ENCODE measurements around the gene WDR82.
A peak's percentile ranks its signal among the peaks of the same experiment; 100 is the strongest.

The WDR82 gene

DNA sequence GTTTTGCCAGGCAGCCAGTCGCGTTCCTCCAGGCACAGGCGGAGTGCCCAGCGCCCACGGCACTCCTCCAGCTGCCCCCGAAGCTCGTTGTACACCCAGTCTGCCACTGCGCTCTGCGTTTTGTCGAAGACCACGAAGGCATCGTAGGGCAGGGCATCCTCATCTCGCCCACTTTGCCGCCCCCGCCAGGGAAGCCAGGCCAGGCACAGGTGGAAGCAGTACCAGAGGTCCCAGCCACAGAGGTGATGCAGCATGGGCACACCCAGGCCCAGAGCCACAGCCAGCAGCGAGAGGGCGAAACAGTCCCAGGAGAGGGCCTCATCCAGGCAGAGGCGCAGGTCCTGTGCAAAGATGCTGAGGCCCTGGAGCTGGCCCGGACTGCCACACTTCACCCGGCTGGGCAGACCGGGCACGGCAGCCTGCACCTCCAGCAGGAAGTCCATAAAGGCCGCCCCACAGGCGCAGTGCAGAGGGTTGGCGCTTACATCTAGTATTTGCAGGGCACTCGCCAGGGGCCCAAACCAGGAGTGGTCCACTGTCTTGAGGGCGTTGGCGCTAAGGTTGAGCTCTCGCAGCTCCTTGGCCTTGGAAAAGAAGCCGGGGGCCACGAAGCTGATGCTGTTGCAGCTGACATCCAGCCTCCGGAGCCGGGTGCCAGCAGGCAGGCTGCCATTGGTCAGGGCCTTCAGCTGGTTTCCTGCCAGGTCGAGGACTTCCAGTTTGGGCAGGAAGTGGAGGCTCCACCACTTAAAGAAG lies 56.7 kb downstream of the WDR82 start:
- no peak for DNase-seq

- DNase-seq: no peak
These were observed 57.3 kb downstream of the WDR82 start for GRCh38 chr3:52221141-52221562.

DNA sequence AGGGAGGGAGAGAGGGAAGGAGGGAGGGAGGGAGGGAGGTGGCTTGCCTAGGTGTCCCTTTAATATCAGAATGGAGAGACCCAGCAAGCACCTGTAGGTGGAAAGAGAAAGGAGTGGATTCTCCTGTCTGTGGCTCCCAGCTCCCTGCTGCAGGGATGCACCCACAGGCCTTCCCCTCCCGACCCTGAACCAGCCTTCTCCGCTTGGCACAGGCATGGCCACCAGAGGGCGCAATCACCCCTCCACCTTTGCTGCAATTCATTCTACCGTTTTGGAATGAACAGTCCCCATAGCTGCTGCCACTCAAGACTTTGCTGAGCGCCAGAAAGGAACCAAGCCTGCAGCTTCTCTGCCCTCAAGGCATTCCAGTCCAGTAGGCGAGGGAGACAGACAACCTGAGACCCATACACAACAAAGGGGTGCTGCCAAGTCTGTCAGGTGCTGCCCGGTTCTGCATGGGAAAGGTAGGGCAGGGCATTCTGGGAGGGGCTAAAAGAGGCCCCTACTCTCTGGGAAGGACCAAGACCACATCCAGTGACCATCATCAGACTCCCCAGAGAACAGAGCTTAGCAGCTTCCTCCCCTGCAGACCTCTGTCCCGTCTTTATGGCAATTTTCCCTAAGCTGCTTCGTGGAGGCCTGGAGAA lies 57.9 kb downstream of the WDR82 start:
- DNase-seq: peak; percentile 34 to 89

GRCh38 chr3:52218937-52219650 lies 59.4 kb downstream of the WDR82 start:
- no peak for DNase-seq

- DNase-seq: no peak
These were observed 60.0 kb downstream of the WDR82 start for GRCh38 chr3:52218454-52218853.

GRCh38 chr3:52218026-52218425 lies 60.4 kb downstream of the WDR82 start:
- DNase-seq: no peak

DNA sequence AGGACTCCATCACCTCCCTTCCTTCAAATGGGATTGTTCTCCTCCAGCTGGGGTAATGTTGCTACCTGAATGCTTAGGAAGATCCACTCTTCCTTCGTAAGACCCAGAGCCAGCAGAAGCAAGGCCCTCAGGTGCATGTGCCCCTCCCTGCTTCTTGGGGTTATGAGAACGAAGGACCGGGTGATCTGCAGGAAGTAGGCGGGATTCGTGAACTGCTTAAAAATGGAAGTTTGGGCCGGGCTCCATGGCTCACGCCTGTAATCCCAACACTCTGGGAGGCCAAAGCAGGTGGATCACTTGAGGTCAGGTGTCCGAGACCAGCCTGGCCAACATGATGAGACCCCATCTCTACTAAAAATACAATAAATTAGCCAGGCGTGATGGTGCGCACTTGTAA lies 61.0 kb downstream of the WDR82 start:
- DNase-seq: no peak

DNA sequence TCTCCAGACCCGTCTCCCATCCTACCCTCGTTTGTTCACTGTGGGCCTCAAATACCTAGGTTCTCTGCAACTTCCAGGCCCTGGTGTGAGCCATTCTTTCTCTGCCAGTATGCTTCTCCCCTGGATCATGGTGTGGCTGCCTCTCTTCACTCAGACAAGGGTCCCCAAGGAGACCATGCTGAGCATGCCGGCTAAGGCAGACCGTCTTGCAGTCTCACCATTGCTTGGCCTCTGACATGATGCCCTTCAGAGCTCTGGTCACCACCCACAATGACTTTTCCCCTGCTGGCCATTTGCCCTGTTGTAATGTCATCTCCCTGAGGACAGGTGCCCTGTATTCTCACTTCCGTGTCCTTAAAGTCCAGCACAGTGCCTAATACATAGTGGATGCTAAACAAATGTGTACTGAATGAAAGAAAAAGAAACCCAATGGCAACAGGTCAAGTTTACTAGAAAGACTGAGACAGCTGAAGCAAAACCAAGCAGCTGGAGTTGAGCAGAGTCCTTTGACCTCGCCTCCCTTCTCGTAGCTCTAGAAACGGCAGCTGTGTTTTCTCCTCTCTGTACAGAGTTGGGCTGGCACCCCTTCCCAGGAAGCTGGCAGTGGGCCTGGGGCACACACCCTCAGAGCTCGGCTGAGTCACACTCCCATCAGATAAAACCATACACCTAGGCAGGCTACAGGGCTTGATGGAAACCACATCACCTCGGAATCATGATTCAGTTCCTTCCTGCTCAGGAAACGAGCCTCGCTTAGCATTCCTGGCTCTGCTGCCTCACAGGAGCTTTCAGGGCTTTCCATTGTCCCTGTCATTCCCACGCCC lies 61.7 kb downstream of the WDR82 start:
- DNase-seq: no peak

DNA sequence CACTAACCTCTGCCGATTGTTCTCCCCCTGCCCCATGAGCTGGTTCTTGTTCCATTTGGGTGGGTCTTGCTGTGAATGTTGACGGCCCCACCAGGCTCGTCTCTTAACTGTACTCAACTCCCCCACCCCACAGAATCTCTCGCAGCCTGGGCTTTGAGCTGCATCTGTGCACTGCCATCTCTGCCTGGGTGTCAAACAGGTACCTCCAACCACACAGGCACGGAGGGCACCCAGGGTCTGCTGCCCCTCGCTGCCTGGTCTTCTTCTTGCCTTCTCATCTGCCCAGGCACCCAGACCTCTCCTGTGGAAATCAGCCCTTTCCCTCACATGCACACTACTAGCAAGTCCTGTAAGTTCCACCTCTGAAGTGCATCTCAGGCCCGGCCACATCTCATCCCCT lies 63.1 kb downstream of the WDR82 start:
- DNase-seq: no peak

DNA sequence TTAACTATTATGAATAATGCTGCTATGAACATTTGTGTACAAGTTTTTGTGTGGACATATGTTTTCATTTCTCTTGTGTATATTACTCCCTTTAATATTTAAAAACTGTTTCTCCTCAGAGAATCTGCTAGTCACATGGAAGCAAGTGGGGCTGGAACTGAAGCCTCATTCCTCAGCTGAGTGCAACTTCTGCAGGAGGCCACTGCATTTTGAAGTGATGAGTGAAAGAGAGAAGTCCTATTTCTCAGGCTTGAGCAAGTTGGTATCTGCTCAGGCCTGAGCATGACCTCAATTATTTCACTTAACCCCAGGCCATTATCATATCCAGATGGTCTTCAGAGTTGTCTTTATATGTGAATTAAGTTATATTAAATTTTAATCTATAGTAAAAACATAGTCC lies 64.5 kb downstream of the WDR82 start:
- DNase-seq: no peak

DNA sequence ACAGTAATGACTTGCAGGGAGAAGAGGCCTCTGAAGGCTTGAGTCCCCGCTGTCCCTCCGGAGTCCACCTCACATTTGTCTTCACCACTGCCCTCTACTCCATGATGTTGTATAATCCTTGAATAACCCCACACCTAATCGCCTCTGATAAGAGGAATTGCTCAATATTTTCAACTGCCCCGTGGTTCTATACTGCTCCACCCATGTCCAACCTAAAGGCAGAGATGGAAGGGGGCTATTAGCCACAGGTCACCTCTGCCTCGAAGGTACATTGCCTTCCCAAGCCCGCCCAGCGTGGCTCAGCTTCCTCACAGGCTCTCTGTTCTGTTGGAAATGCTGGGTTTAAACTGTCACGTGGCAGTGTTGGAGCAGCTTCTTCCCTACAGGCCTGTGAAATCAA lies 65.4 kb downstream of the WDR82 start:
- DNase-seq: no peak

DNA sequence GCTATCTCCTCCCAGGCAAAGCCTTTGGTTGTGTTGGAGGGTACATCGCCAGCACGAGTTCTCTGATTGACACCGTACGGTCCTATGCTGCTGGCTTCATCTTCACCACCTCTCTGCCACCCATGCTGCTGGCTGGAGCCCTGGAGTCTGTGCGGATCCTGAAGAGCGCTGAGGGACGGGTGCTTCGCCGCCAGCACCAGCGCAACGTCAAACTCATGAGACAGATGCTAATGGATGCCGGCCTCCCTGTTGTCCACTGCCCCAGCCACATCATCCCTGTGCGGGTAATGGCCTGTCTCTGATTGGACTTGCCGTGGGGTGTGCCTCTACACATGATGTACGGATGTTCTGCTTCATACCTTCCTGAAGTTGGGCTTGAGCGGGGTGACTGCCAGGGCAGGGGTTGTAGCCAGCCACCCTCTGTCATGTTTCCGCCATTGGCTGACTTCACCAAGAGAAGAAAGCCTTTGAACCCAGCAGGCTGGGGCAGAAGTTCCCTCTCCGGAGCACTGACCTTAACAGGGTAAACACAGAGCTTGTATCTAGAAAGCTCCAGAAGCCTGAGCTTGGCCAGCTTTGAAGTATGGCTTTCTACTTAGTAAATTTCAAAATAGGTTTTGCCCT lies 67.1 kb downstream of the WDR82 start:
- DNase-seq: no peak

GRCh38 chr3:52210550-52211046 lies 67.9 kb downstream of the WDR82 start:
- peak; percentile 79 to 91 for DNase-seq

GRCh38 chr3:52210037-52210436 lies 68.4 kb downstream of the WDR82 start:
- no peak for DNase-seq

- no peak for DNase-seq
These were observed 69.9 kb downstream of the WDR82 start for GRCh38 chr3:52208556-52208955.

DNA sequence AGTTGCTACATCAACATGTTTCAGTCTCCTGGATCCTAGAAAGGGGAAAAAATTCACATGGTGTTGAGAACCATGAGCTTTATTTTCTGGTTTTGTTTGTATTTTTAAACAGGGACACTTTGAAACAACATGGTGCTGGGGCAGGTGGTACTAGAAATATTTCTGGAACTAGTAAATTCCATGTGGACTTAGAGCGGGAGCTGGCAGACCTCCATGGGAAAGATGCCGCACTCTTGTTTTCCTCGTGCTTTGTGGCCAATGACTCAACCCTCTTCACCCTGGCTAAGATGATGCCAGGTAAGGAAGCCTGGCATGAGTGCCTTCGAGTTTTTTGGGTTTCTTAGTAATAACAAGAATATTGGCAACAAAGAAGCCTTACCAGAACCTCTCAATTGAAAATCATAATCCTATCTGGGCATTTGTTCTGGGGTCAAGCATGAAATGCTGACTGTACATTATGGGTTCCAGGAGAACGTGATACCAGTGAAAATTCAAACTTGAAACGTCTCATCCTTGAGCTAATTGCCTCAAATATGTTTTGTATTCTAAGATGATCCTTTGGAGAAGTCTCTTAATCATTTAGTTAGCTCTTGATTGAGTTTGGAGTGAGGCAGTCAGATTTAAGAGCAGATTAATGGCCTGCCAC lies 72.6 kb downstream of the WDR82 start:
- DNase-seq: no peak
